ENCODE measurements around the gene RGS5.

DNA sequence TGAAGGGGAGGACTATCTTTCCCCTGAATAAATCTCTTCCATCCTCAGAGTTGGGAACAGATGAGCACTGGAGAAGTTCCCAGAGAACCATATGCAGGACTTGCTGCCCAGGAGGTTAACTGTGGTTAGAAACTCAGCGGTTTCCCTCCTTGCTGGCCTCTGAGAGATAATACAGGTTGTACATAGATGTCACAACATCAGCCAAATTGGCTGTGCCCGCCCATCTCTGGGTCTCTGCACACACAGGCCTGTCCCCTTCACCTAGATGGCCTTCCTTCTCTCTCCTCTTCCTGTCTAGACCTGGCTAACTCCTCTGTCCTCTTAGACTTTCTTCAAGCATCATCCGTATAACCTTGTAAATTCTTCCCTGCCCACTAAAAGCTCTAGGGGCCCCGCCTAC lies 5.7 kb downstream of the RGS5 start:
- TF ChIP-seq OSR1 (CRISPR knock-in tag; IDR thresholded peaks at IDR 0.05) (no peak), ZC3H10 (CRISPR knock-in tag; IDR thresholded peaks at IDR 0.05) (no peak), ZNF565 (CRISPR knock-in tag; conservative IDR thresholded peaks at IDR 0.05; ENCODE audit: low read depth) (no peak), CREB5 (CRISPR knock-in tag; IDR thresholded peaks at IDR 0.05; ENCODE audit: low read depth) (0 out of 2 replicates have a peak, but pooled peaks have one; percentile 41), ZFP30 (CRISPR knock-in tag; IDR thresholded peaks at IDR 0.05) (no peak), CSDC2 (CRISPR knock-in tag; IDR thresholded peaks at IDR 0.05) (no peak), ARNTL (CRISPR knock-in tag; IDR thresholded peaks at IDR 0.05; ENCODE audit: borderline replicate concordance, low read depth) (no peak), PATZ1 (CRISPR knock-in tag; IDR thresholded peaks at IDR 0.05; ENCODE audit: borderline replicate concordance) (no peak), SNAI2 (CRISPR knock-in tag; IDR thresholded peaks at IDR 0.05) (no peak), RARB (CRISPR knock-in tag; IDR thresholded peaks at IDR 0.05) (no peak), TSHZ2 (CRISPR knock-in tag; IDR thresholded peaks at IDR 0.05) (no peak), GLIS3 (CRISPR knock-in tag; IDR thresholded peaks at IDR 0.05) (no peak)

All from SK-N-SH treated with all-trans-retinoic acid at 6 μM for 48 hours (cell line).